Panc1 (cell line): ENCODE results near the gene LIN9. TPM values are rescaled to one million over a fixed set of nuclear protein-coding genes. Genes with fewer than 3 reads are reported as not detected.
"Not testable (repeated sequence)": the region's sequence is repeated elsewhere in the genome, so short reads cannot be mapped to it uniquely, and the experiment has no call there.

ENCODE experiments used
- ATAC-seq: fragments of 200-7000 bp; cut with Tn5 transposase; 2 replicates; pipeline ENCODE4 v1.9.1; 2020; ENCODE audit warnings: mild to moderate bottlenecking, moderate library complexity
- BruUV-seq: library from RNA; stranded (reverse); fragments of 400-500 nt; replicated peaks from 2 replicates; lab custom pipeline; 2021; lab: Mats Ljungman, UMichigan
- CTCF ChIA-PET: fragments of 300-600 bp; sonication (Branson Sonifier 250); formaldehyde crosslinking; loops from one replicate; lab custom pipeline; 2022; ENCODE audit warnings: antibody characterized with exemption; lab: Charles Lee
- POLR2A ChIA-PET: fragments of 300-600 bp; sonication (Branson Sonifier 250); formaldehyde crosslinking; loops from one replicate; lab custom pipeline; 2022; ENCODE audit warnings: antibody characterized with exemption; lab: Charles Lee
- DNase-seq: peaks from one replicate; pipeline ENCODE4 v3.0.0-alpha.2; 2010; ENCODE audit warnings: low read depth, low spot score
- H3K27ac ChIP-seq: 2 replicates; pipeline ENCODE4 v1.5.1; 2011; ENCODE audit warnings: mild to moderate bottlenecking, low read length, inconsistent platforms
- H3K27me3 ChIP-seq: fragments of 200-500 bp; sonication (Bioruptor generic); 2 replicates; pipeline ENCODE4 v1.6.0; 2014; ENCODE audit warnings: low read length, inconsistent platforms; ENCODE audit not compliant: control insufficient read depth, insufficient read depth
- H3K36me3 ChIP-seq: fragments of 200-500 bp; sonication (Bioruptor generic); 2 replicates; pipeline ENCODE4 v1.5.1; 2014; ENCODE audit warnings: inconsistent platforms, mild to moderate bottlenecking, low read length, moderate library complexity; ENCODE audit not compliant: control insufficient read depth, insufficient read depth
- H3K4me1 ChIP-seq: 2 replicates; pipeline ENCODE4 v1.5.1; 2011; ENCODE audit warnings: inconsistent platforms, mild to moderate bottlenecking, low read length, moderate library complexity; ENCODE audit not compliant: control insufficient read depth, insufficient read depth
- H3K4me3 ChIP-seq, 2 experiments: 2 replicates each; pipeline ENCODE4 v1.5.1; 2011 to 2012; ENCODE audit warnings: low read depth in 2 of 2, low read length in 2 of 2, mild to moderate bottlenecking in 2 of 2, inconsistent platforms in 1 of 2, moderate library complexity in 1 of 2
- H3K9me3 ChIP-seq: fragments of 200-500 bp; sonication (Bioruptor generic); 2 replicates; pipeline ENCODE4 v1.5.1; 2014; ENCODE audit warnings: low read depth, mild to moderate bottlenecking, inconsistent platforms, low read length, moderate library complexity; ENCODE audit not compliant: control insufficient read depth, insufficient read depth
- CTCF ChIP-seq: fragments of 450-650 bp; IDR thresholded peaks from 2 replicates; pipeline ENCODE4 v1.5.1; 2017; ENCODE audit warnings: mild to moderate bottlenecking
- POLR2AphosphoS5 ChIP-seq: IDR thresholded peaks from 2 replicates; pipeline ENCODE4 v1.6.1; 2012; ENCODE audit warnings: mild to moderate bottlenecking, low read depth, low read length, moderate library complexity
- SIN3A ChIP-seq: IDR thresholded peaks from 2 replicates; pipeline ENCODE4 v1.6.1; 2012; ENCODE audit warnings: low read depth, mild to moderate bottlenecking, low read length, moderate library complexity, borderline replicate concordance; ENCODE audit not compliant: insufficient read depth
- TCF7L2 ChIP-seq: IDR thresholded peaks from 2 replicates; pipeline ENCODE4 v1.6.1; 2011; ENCODE audit warnings: mild to moderate bottlenecking, low read depth, low read length, inconsistent platforms
- in situ Hi-C: cut with HindIII; loops from 2 replicates; pipeline ENCODE4 v1.10.0; 2016; ENCODE audit warnings: low sequenced_read_pairs, low pct_unique_long_range_greater_than_20kb
- intact Hi-C: fragments of 100-400 bp; cut with micrococcal nuclease; formaldehyde crosslinking; loops from one replicate; pipeline ENCODE4 v1.10.0; 2022; ENCODE audit not compliant: unreplicated experiment
- total RNA-seq: library from RNA; stranded (reverse); gene quantifications from one replicate; pipeline ENCODE4 v1.2.1, GENCODE V29; 2021; ENCODE audit not compliant: unreplicated experiment
- TF ChIP-seq, protein P1 (sequence below), 2 experiments: IDR thresholded peaks; 2 replicates each; pipeline ENCODE4 v1.6.1; 2011 to 2012; ENCODE audit warnings: low read depth in 2 of 2, control low read depth in 1 of 2, low read length in 1 of 2, mild to moderate bottlenecking in 1 of 2, moderate library complexity in 1 of 2; ENCODE audit not compliant: insufficient read depth in 1 of 2

LIN9 gene
- total RNA-seq, 1 experiment from 2014 or later, result 11.4 TPM

- DNase-seq, result no peak
- no peak overlapping the region for H3K27ac ChIP-seq
- intact Hi-C loops, result no loop called here
- no TSS peak for BruUV-seq
- in situ Hi-C loops, result no loop called here
- POLR2A ChIA-PET, result no interaction called here
- no peaks in the 10 kb centered on the region for H3K4me1 ChIP-seq
- TF ChIP-seq, protein P1, sequence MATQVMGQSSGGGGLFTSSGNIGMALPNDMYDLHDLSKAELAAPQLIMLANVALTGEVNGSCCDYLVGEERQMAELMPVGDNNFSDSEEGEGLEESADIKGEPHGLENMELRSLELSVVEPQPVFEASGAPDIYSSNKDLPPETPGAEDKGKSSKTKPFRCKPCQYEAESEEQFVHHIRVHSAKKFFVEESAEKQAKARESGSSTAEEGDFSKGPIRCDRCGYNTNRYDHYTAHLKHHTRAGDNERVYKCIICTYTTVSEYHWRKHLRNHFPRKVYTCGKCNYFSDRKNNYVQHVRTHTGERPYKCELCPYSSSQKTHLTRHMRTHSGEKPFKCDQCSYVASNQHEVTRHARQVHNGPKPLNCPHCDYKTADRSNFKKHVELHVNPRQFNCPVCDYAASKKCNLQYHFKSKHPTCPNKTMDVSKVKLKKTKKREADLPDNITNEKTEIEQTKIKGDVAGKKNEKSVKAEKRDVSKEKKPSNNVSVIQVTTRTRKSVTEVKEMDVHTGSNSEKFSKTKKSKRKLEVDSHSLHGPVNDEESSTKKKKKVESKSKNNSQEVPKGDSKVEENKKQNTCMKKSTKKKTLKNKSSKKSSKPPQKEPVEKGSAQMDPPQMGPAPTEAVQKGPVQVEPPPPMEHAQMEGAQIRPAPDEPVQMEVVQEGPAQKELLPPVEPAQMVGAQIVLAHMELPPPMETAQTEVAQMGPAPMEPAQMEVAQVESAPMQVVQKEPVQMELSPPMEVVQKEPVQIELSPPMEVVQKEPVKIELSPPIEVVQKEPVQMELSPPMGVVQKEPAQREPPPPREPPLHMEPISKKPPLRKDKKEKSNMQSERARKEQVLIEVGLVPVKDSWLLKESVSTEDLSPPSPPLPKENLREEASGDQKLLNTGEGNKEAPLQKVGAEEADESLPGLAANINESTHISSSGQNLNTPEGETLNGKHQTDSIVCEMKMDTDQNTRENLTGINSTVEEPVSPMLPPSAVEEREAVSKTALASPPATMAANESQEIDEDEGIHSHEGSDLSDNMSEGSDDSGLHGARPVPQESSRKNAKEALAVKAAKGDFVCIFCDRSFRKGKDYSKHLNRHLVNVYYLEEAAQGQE (IDR thresholded peaks at IDR 0.05; ENCODE audit: insufficient read depth in 1 of 2, low read depth in 2 of 2, low read length in 1 of 2), result no peak
- no peaks in the 10 kb centered on the region for H3K9me3 ChIP-seq
- H3K27me3 ChIP-seq, result no peaks in the 10 kb centered on the region
- H3K4me3 ChIP-seq, result no peak overlapping the region
- ATAC-seq, result no peak
- H3K36me3 ChIP-seq, result no peaks in the 10 kb centered on the region
- CTCF ChIA-PET, result no interaction called here
Measured at GRCh38 chr1:226276077-226276682, 32.8 kb downstream of the LIN9 start.

- in situ Hi-C loops, result no loop called here
- intact Hi-C loops, result no loop called here
- no peaks in the 10 kb centered on the region for H3K9me3 ChIP-seq
- no peak for DNase-seq
- no peak overlapping the region for H3K4me3 ChIP-seq
- no peak for ATAC-seq
- H3K27ac ChIP-seq, result no peak overlapping the region
- H3K4me1 ChIP-seq, result peaks cover 2% of the 10 kb centered on the region; the same call in 1 of the 2 replicates
- ChIA-PET POLR2A (no interaction called here), CTCF (no interaction called here)
- H3K27me3 ChIP-seq, result no peaks in the 10 kb centered on the region
- no peaks in the 10 kb centered on the region for H3K36me3 ChIP-seq
- TF ChIP-seq POLR2AphosphoS5 (no peak), TCF7L2 (no peak), CTCF (no peak), SIN3A (no peak)
- TF ChIP-seq, protein P1 (IDR thresholded peaks at IDR 0.05; ENCODE audit: insufficient read depth in 1 of 2, low read depth in 2 of 2, low read length in 1 of 2), result no peak
- BruUV-seq, result TSS peak; percentile 48
Measured at GRCh38 chr1:226274138-226274537, 34.8 kb downstream of the LIN9 start.

DNA sequence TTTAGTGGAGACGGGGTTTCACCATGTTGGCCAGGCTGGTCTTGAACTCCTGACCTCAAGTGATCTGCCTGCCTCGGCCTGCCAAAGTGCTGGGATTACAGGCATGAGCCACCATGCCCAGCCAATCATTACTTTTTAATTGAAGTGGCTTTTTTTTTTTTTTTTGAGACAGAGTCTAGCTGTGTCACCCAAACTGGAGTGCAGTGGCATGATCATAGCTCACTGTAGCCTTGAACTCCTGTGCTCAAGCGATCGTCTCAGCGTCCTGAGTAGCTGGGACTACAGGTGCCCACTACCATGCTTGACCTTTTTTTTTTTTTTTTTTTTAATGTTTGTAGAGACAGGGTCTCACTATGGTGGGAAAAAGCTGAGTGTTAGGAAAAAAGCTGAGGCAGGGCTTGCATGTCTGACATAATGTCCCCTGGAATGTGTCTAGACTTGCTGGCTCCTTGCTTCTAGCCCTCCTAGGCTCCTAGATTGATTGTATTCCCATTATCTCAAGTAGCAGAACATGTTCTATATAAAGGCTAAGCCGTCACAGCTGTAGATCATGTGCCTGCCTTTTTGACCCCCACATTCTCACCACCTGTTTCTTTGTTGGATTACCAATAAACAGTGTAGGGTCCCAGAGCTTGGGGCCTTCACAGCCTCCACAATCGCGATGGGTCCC, 36.6 kb downstream of the LIN9 start:
- H3K27me3 ChIP-seq, H3K4me1 ChIP-seq, BruUV-seq, DNase-seq, H3K4me3 ChIP-seq, ATAC-seq, H3K36me3 ChIP-seq, CTCF ChIA-PET, H3K9me3 ChIP-seq, intact Hi-C loops, H3K27ac ChIP-seq, in situ Hi-C loops: not testable (repeated sequence)
- POLR2A ChIA-PET, result interaction anchor here (0.6 kb wide), 1 partner anchor 8 kb away, joined by 4 read pairs; no protein-coding TSS in a partner anchor
